AG04450 (cell line): ENCODE results near the gene GLTP. TPM values are rescaled to one million over a fixed set of nuclear protein-coding genes. Genes with fewer than 3 reads are reported as not detected.

ENCODE experiments used
- CTCF ChIA-PET: fragments of 300-600, 350-600 bp; formaldehyde crosslinking; extraction: SDS; loops from one replicate; lab custom pipeline; 2022; ENCODE audit warnings: antibody characterized with exemption, inconsistent platforms; lab: Charles Lee
- POLR2A ChIA-PET: fragments of 350-600 bp; formaldehyde crosslinking; extraction: SDS; loops from one replicate; lab custom pipeline; 2021; ENCODE audit warnings: antibody characterized with exemption, inconsistent platforms; lab: Yijun Ruan, JAX
- DNase-seq: peaks from one replicate; pipeline ENCODE4 v3.0.0-alpha.2; 2011; ENCODE audit warnings: low read depth, low spot score
- H3K27ac ChIP-seq: one replicate; pipeline ENCODE4 v1.5.1; 2012; ENCODE audit warnings: low read depth, low read length, control low read depth
- H3K27me3 ChIP-seq: one replicate; pipeline ENCODE4 v1.6.0; 2012; ENCODE audit warnings: low read length; ENCODE audit not compliant: control insufficient read depth, insufficient read depth
- H3K4me3 ChIP-seq: 2 replicates; pipeline ENCODE4 v1.5.1; 2011; ENCODE audit warnings: mild to moderate bottlenecking, low read depth, low read length, control low read depth
- H3K9me3 ChIP-seq: 2 replicates; pipeline ENCODE4 v1.5.1; 2012; ENCODE audit warnings: low read length; ENCODE audit not compliant: control insufficient read depth, insufficient read depth
- CTCF ChIP-seq: IDR thresholded peaks from 2 replicates; pipeline ENCODE4 v1.5.1; 2011; ENCODE audit warnings: low read depth, low read length, control low read depth, inconsistent platforms
- polyA plus RNA-seq: library from polyadenylated mRNA; depleted of rRNA; stranded (reverse); fragments of >200 nt; gene quantifications from 2 replicates; pipeline ENCODE4 v1.2.3, GENCODE V29; 2011

GLTP gene
- polyA plus RNA-seq, 1 experiment: 30.3 TPM

GRCh38 chr12:109840305-109841074 is 39.9 kb downstream of the GLTP start:
- no peak for TF ChIP-seq CTCF
- Histone ChIP-seq H3K9me3 (no peaks in the 10 kb centered on the region), H3K4me3 (no peak overlapping the region), H3K27ac (no peak overlapping the region), H3K27me3 (no peaks in the 10 kb centered on the region)
- CTCF ChIA-PET: interaction anchor here (0.5 to 1.4 kb wide), 4 partner anchors 9 to 35 kb away, joined by 3 to 6 read pairs (median 4); no protein-coding TSS in a partner anchor
- POLR2A ChIA-PET: no interaction called here
- DNase-seq: no peak

GRCh38 chr12:109839444-109839843 is 40.9 kb downstream of the GLTP start:
- no peak for DNase-seq
- no peak for TF ChIP-seq CTCF
- ChIA-PET CTCF (interaction anchor here (0.6 to 4.0 kb wide), 2 partner anchors 35 to 727 kb away, joined by 3 to 23 read pairs; no protein-coding TSS in a partner anchor), POLR2A (no interaction called here)
- Histone ChIP-seq H3K27me3 (no peaks in the 10 kb centered on the region), H3K9me3 (no peaks in the 10 kb centered on the region), H3K4me3 (no peak overlapping the region), H3K27ac (no peak overlapping the region)

- no peaks in the 10 kb centered on the region for H3K9me3 ChIP-seq
- no peaks in the 10 kb centered on the region for H3K27me3 ChIP-seq
- no peak for DNase-seq
- ChIA-PET CTCF (interaction anchor here (4.0 to 5.7 kb wide), 2 partner anchors 8 to 32 kb away, joined by 23 to 43 read pairs; no protein-coding TSS in a partner anchor), POLR2A (interaction anchor here (0.5 kb wide), 1 partner anchor 667 kb away, joined by 3 read pairs; no protein-coding TSS in a partner anchor)
- TF ChIP-seq CTCF: no peak
- no peak overlapping the region for H3K4me3 ChIP-seq
- H3K27ac ChIP-seq: no peak overlapping the region
Observed at GRCh38 chr12:109836916-109837315, 43.4 kb downstream of the GLTP start.

GRCh38 chr12:109835827-109836226 is 44.5 kb downstream of the GLTP start:
- no peak for TF ChIP-seq CTCF
- Histone ChIP-seq H3K27me3 (no peaks in the 10 kb centered on the region), H3K9me3 (no peaks in the 10 kb centered on the region), H3K27ac (no peak overlapping the region), H3K4me3 (no peak overlapping the region)
- no peak for DNase-seq
- POLR2A ChIA-PET: no interaction called here
- CTCF ChIA-PET: interaction anchor here (1.3 to 5.7 kb wide), 2 partner anchors 9 to 31 kb away, joined by 11 to 43 read pairs; no protein-coding TSS in a partner anchor
